ENCODE results near the gene ITIH3. TPM values are rescaled to one million over a fixed set of nuclear protein-coding genes. Genes with fewer than 3 reads are reported as not detected.
A peak's percentile ranks its signal among the peaks of the same experiment; 100 is the strongest.

Gene ITIH3
- total RNA-seq, 1 experiment from 2014 or later = not detected

- DNase-seq (ENCODE audit: unreplicated experiment) = peak; percentile 69
- Mint-ChIP-seq H3K27ac (ENCODE audit: low read depth, unreplicated experiment) (no peak within 1 kb of the TSS), H3K4me1 (ENCODE audit: insufficient read depth, unreplicated experiment) (peaks cover 6% of the 10 kb centered on the region), H3K36me3 (ENCODE audit: insufficient read depth, unreplicated experiment) (no peaks in the 10 kb centered on the region), H3K4me3 (ENCODE audit: unreplicated experiment) (no peak within 1 kb of the TSS), H3K27me3 (ENCODE audit: insufficient read depth, unreplicated experiment) (no peaks in the 10 kb centered on the region), H3K9me3 (ENCODE audit: unreplicated experiment) (no peaks in the 10 kb centered on the region)
- POLR2A ChIA-PET = interaction anchor here (0.7 to 1.0 kb wide), 2 partner anchors 10 to 860 kb away, joined by 4 read pairs; no protein-coding TSS in a partner anchor
- TF ChIP-seq CTCF (IDR thresholded peaks at IDR 0.05; ENCODE audit: unreplicated experiment) = no peak
- intact Hi-C loops (cut with micrococcal nuclease) = no loop called here
- BruUV-seq (replicated peaks) = no TSS peak
- CTCF ChIA-PET = interaction anchor here (0.6 to 1.2 kb wide), 2 partner anchors 10 to 77 kb away, joined by 3 to 5 read pairs; no protein-coding TSS in a partner anchor
Observed at GRCh38 chr3:52830535-52831258, 36.1 kb downstream of the ITIH3 start, which contains the start of gene ITIH4. Gene ITIH4 (minus strand): TSS chr3:52830672. CDS start chr3:52830642, 30 bp downstream.

GRCh38 chr3:52831500-52832301 is 37.1 kb downstream of the ITIH3 start:
- DNase-seq (ENCODE audit: unreplicated experiment) = peak; percentile 93
- H3K9me3 Mint-ChIP-seq (ENCODE audit: unreplicated experiment) = no peaks in the 10 kb centered on the region
- BruUV-seq (replicated peaks) = no TSS peak
- H3K27me3 Mint-ChIP-seq (ENCODE audit: insufficient read depth, unreplicated experiment) = no peaks in the 10 kb centered on the region
- ChIA-PET CTCF (interaction anchor here (0.6 to 1.2 kb wide), 2 partner anchors 11 to 78 kb away, joined by 3 to 5 read pairs; no protein-coding TSS in a partner anchor), POLR2A (interaction anchor here (0.7 to 1.0 kb wide), 3 partner anchors 9 to 861 kb away, joined by 3 to 4 read pairs (median 4); no protein-coding TSS in a partner anchor)
- no peak for TF ChIP-seq CTCF (IDR thresholded peaks at IDR 0.05; ENCODE audit: unreplicated experiment)
- intact Hi-C loops (cut with micrococcal nuclease) = loop anchor here (1.0 kb wide), 1 partner anchor 66 kb away; no protein-coding TSS in a partner anchor
- H3K4me3 Mint-ChIP-seq (ENCODE audit: unreplicated experiment) = no peak overlapping the region
- H3K4me1 Mint-ChIP-seq (ENCODE audit: insufficient read depth, unreplicated experiment) = peaks cover 6% of the 10 kb centered on the region
- no peaks in the 10 kb centered on the region for H3K36me3 Mint-ChIP-seq (ENCODE audit: insufficient read depth, unreplicated experiment)
- no peak overlapping the region for H3K27ac Mint-ChIP-seq (ENCODE audit: low read depth, unreplicated experiment)

- CTCF ChIA-PET = no interaction called here
- DNase-seq (ENCODE audit: unreplicated experiment) = no peak
- H3K36me3 Mint-ChIP-seq (ENCODE audit: insufficient read depth, unreplicated experiment) = no peaks in the 10 kb centered on the region
- intact Hi-C loops (cut with micrococcal nuclease) = no loop called here
- POLR2A ChIA-PET = interaction anchor here (0.6 kb wide), 1 partner anchor 8 kb away, joined by 3 read pairs; no protein-coding TSS in a partner anchor
- no peaks in the 10 kb centered on the region for H3K27me3 Mint-ChIP-seq (ENCODE audit: insufficient read depth, unreplicated experiment)
- peaks cover 6% of the 10 kb centered on the region for H3K4me1 Mint-ChIP-seq (ENCODE audit: insufficient read depth, unreplicated experiment)
- no peaks in the 10 kb centered on the region for H3K9me3 Mint-ChIP-seq (ENCODE audit: unreplicated experiment)
- no TSS peak for BruUV-seq (replicated peaks)
- no peak overlapping the region for H3K4me3 Mint-ChIP-seq (ENCODE audit: unreplicated experiment)
- H3K27ac Mint-ChIP-seq (ENCODE audit: low read depth, unreplicated experiment) = no peak overlapping the region
- no peak for TF ChIP-seq CTCF (IDR thresholded peaks at IDR 0.05; ENCODE audit: unreplicated experiment)
Observed at GRCh38 chr3:52833202-52833601, 38.6 kb downstream of the ITIH3 start.

Measured in MCF 10A (cell line).